GM23248 (cell line): ENCODE data around the gene SETD2. TPM values are rescaled to one million over a fixed set of nuclear protein-coding genes. Genes with fewer than 3 reads are reported as not detected.

Experiments used
- DNase-seq: peaks from one replicate; pipeline ENCODE4 v3.0.0-alpha.2; 2015
- H2AFZ ChIP-seq: fragments of 200-600 bp; sonication (generic); 2 replicates; pipeline ENCODE4 v1.6.1; 2016; ENCODE audit warnings: antibody characterized with exemption
- H3F3A ChIP-seq: fragments of 200-600 bp; sonication (generic); 2 replicates; pipeline ENCODE4 v1.6.1; 2016; ENCODE audit warnings: mild to moderate bottlenecking, antibody characterized with exemption, mixed run types; ENCODE audit not compliant: insufficient read depth
- H3K27ac ChIP-seq: fragments of 200-600 bp; sonication (generic); 2 replicates; pipeline ENCODE4 v1.5.1; 2016; ENCODE audit warnings: mild to moderate bottlenecking
- H3K27me3 ChIP-seq: fragments of 200-600 bp; sonication (generic); replicated peaks from 2 replicates; pipeline ENCODE4 v1.6.1; 2016; ENCODE audit warnings: mild to moderate bottlenecking; ENCODE audit not compliant: insufficient read depth
- H3K36me3 ChIP-seq: fragments of 200-600 bp; sonication (generic); 2 replicates; pipeline ENCODE4 v1.6.1; 2016; ENCODE audit warnings: low read depth, mild to moderate bottlenecking
- H3K4me1 ChIP-seq: fragments of 200-600 bp; sonication (generic); 2 replicates; pipeline ENCODE4 v1.6.1; 2016; ENCODE audit warnings: mild to moderate bottlenecking; ENCODE audit not compliant: insufficient read depth
- H3K4me2 ChIP-seq: fragments of 200-600 bp; sonication (generic); one replicate; pipeline ENCODE4 v1.6.1; 2016; ENCODE audit warnings: mild to moderate bottlenecking; ENCODE audit not compliant: unreplicated experiment
- H3K4me3 ChIP-seq: fragments of 200-600 bp; sonication (generic); 2 replicates; pipeline ENCODE4 v1.5.1; 2016; ENCODE audit warnings: mild to moderate bottlenecking
- H3K79me2 ChIP-seq: fragments of 200-600 bp; sonication (generic); 2 replicates; pipeline ENCODE4 v1.6.1; 2016; ENCODE audit warnings: mild to moderate bottlenecking; ENCODE audit not compliant: insufficient read depth
- H3K9ac ChIP-seq: fragments of 200-600 bp; sonication (generic); 2 replicates; pipeline ENCODE4 v1.6.1; 2016; ENCODE audit warnings: mild to moderate bottlenecking
- H3K9me2 ChIP-seq: fragments of 200-600 bp; sonication (generic); 2 replicates; pipeline ENCODE4 v1.6.1; 2016; ENCODE audit warnings: mixed run types, mild to moderate bottlenecking, moderate library complexity; ENCODE audit not compliant: insufficient read depth
- H3K9me3 ChIP-seq: fragments of 200-600 bp; sonication (generic); one replicate; pipeline ENCODE4 v1.6.1; 2017; ENCODE audit warnings: low read depth
- H4K20me1 ChIP-seq: fragments of 200-600 bp; sonication (generic); 2 replicates; pipeline ENCODE4 v1.6.0; 2016; ENCODE audit not compliant: insufficient read depth
- EZH2 ChIP-seq: fragments of 200-600 bp; sonication (generic); IDR thresholded peaks from 2 replicates; pipeline ENCODE4 v1.6.1; 2018; ENCODE audit warnings: antibody characterized with exemption, mild to moderate bottlenecking; ENCODE audit not compliant: insufficient read depth, poor library complexity, severe bottlenecking
- EZH2phosphoT487 ChIP-seq: fragments of 200-600 bp; sonication (generic); IDR thresholded peaks from 2 replicates; pipeline ENCODE4 v1.6.1; 2018; ENCODE audit warnings: antibody characterized with exemption, moderate library complexity, mild to moderate bottlenecking, low read depth; ENCODE audit not compliant: insufficient read depth
- WGBS, 2 experiments: methylation state at CpG; one replicate each; pipeline ENCODE4 v1.1.6; 2015 to 2017; ENCODE audit warnings: low lambda C conversion rate in 2 of 2, low coverage in 1 of 2; ENCODE audit errors: missing lambda C conversion rate in 2 of 2; 5-methylcytosine and 5-hydroxymethylcytosine counted together
- in situ Hi-C: fragments of 300-500 bp; cut with MboI; formaldehyde crosslinking; loops from 2 replicates; pipeline ENCODE4 v1.15.0; 2020
- polyA plus RNA-seq: library from polyadenylated mRNA; unstranded; fragments of >200 nt; fragmentation: Nextera tagmentation; extraction: Ambion mirVana; gene quantifications from 2 replicates; pipeline ENCODE4 v1.2.1, GENCODE V29; 2016
- total RNA-seq: library from RNA; depleted of rRNA; stranded (reverse); fragments of >200 nt; shearing (Covaris generic); gene quantifications from 2 replicates; pipeline ENCODE4 v1.2.3, GENCODE V29; 2014

SETD2 gene
- total and polyA plus RNA-seq, 2 experiments from 2014 or later = 16.2 to 24.0 TPM

GRCh38 chr3:47096959-47097358, 67.0 kb downstream of the SETD2 start:
- TF ChIP-seq EZH2 (no peak), EZH2phosphoT487 (no peak)
- Histone ChIP-seq H3K36me3 (peaks cover 37% of the 10 kb centered on the region), H3K27me3 (no peaks in the 10 kb centered on the region), H3K4me2 (peak overlapping the region; percentile 51), H3K4me1 (peaks cover 35% of the 10 kb centered on the region), H3K9me3 (no peaks in the 10 kb centered on the region), H3K9me2 (no peaks in the 10 kb centered on the region), H3K4me3 (no peak overlapping the region), H3F3A (peaks cover 47% of the 10 kb centered on the region), H4K20me1 (no peaks in the 10 kb centered on the region), H3K79me2 (peaks cover 43% of the 10 kb centered on the region), H3K27ac (peak overlapping the region; percentile 48), H3K9ac (0 out of 2 replicates have a peak overlapping the region, but pooled peaks have one; percentile 2), H2AFZ (no peak overlapping the region)
- peak; percentile 79 for DNase-seq
- 0 to 2% methylated on average over 1 of the region's 1 CpG for WGBS, 2 experiments
- in situ Hi-C loops = no loop called here

- H3K36me3 ChIP-seq = peaks cover 24% of the 10 kb centered on the region
- 97 to 99% methylated on average over 3 of the region's 3 CpGs for WGBS, 2 experiments
- peaks cover 14% of the 10 kb centered on the region for H3K4me1 ChIP-seq
- H3K27me3 ChIP-seq = no peaks in the 10 kb centered on the region
- DNase-seq = no peak
- H3K9ac ChIP-seq = no peak overlapping the region
- no peak for TF ChIP-seq EZH2phosphoT487
- no peak for TF ChIP-seq EZH2
- no peak overlapping the region for H3K4me3 ChIP-seq
- no peaks in the 10 kb centered on the region for H3K9me2 ChIP-seq
- H3K79me2 ChIP-seq = peaks cover 83% of the 10 kb centered on the region
- H3F3A ChIP-seq = peaks cover 20% of the 10 kb centered on the region
- no peak overlapping the region for H2AFZ ChIP-seq
- in situ Hi-C loops = no loop called here
- no peaks in the 10 kb centered on the region for H4K20me1 ChIP-seq
- H3K9me3 ChIP-seq = no peaks in the 10 kb centered on the region
- no peak overlapping the region for H3K27ac ChIP-seq
- no peak overlapping the region for H3K4me2 ChIP-seq
Observed at GRCh38 chr3:47092090-47092489, 71.8 kb downstream of the SETD2 start.

GRCh38 chr3:47089630-47090029, 74.3 kb downstream of the SETD2 start:
- Histone ChIP-seq H3K27ac (no peak overlapping the region), H3K4me1 (no peaks in the 10 kb centered on the region), H4K20me1 (no peaks in the 10 kb centered on the region), H3K4me3 (no peak overlapping the region), H3K36me3 (peaks cover 33% of the 10 kb centered on the region), H3K9me2 (no peaks in the 10 kb centered on the region), H3K27me3 (no peaks in the 10 kb centered on the region), H3K79me2 (peaks cover 91% of the 10 kb centered on the region), H3K4me2 (no peak overlapping the region), H3K9me3 (no peaks in the 10 kb centered on the region), H3K9ac (no peak overlapping the region), H2AFZ (no peak overlapping the region), H3F3A (no peaks in the 10 kb centered on the region)
- WGBS, 2 experiments = 98 to 100% methylated on average over 2 of the region's 2 CpGs
- no peak for TF ChIP-seq EZH2phosphoT487
- TF ChIP-seq EZH2 = no peak
- DNase-seq = peak; percentile 10
- in situ Hi-C loops = no loop called here

GRCh38 chr3:47086071-47086470, 77.8 kb downstream of the SETD2 start:
- WGBS, 2 experiments = 97 to 99% methylated on average over 7 of the region's 7 CpGs
- Histone ChIP-seq H3K79me2 (peaks cover 72% of the 10 kb centered on the region), H3K36me3 (peaks cover 47% of the 10 kb centered on the region), H3K9me2 (no peaks in the 10 kb centered on the region), H3K27me3 (no peaks in the 10 kb centered on the region), H3F3A (peaks cover 24% of the 10 kb centered on the region), H3K27ac (no peak overlapping the region), H3K4me2 (no peak overlapping the region), H2AFZ (no peak overlapping the region), H3K4me3 (no peak overlapping the region), H3K4me1 (no peaks in the 10 kb centered on the region), H4K20me1 (no peaks in the 10 kb centered on the region), H3K9me3 (no peaks in the 10 kb centered on the region), H3K9ac (no peak overlapping the region)
- in situ Hi-C loops = no loop called here
- TF ChIP-seq EZH2 = no peak
- TF ChIP-seq EZH2phosphoT487 = no peak
- DNase-seq = no peak

- peaks cover 30% of the 10 kb centered on the region for H3F3A ChIP-seq
- WGBS, 2 experiments = 96 to 99% methylated on average over 3 of the region's 3 CpGs
- no peaks in the 10 kb centered on the region for H3K9me3 ChIP-seq
- no peaks in the 10 kb centered on the region for H4K20me1 ChIP-seq
- no peaks in the 10 kb centered on the region for H3K27me3 ChIP-seq
- H3K4me2 ChIP-seq = no peak overlapping the region
- peaks cover 6% of the 10 kb centered on the region; the same call in 1 of the 2 replicates for H3K4me1 ChIP-seq
- DNase-seq = no peak
- no peak overlapping the region for H2AFZ ChIP-seq
- in situ Hi-C loops = no loop called here
- H3K9me2 ChIP-seq = no peaks in the 10 kb centered on the region
- peaks cover 75% of the 10 kb centered on the region for H3K79me2 ChIP-seq
- H3K9ac ChIP-seq = no peak overlapping the region
- no peak overlapping the region for H3K27ac ChIP-seq
- TF ChIP-seq EZH2 = no peak
- no peak for TF ChIP-seq EZH2phosphoT487
- H3K36me3 ChIP-seq = peaks cover 62% of the 10 kb centered on the region
- H3K4me3 ChIP-seq = no peak overlapping the region
Observed at GRCh38 chr3:47083786-47084185, 80.1 kb downstream of the SETD2 start.
